Body of pancreas (tissue), 4 donors: ENCODE data around the gene GARNL3.

Experiments
- CTCF ChIP-seq, 7 experiments: fragments of 450-650 bp in 4 of 7; fragments of 200-600 bp in 3 of 7; sonication (generic) in 3 of 7; IDR thresholded peaks; one replicate each; pipeline ENCODE4 v1.5.1; 2016 to 2019; ENCODE audit warnings: antibody characterized with exemption in 7 of 7
- POLR2A ChIP-seq, 3 donors: fragments of 450-650 bp; IDR thresholded peaks; one replicate each; pipeline ENCODE4 v1.6.1; 2016; ENCODE audit warnings: antibody characterized with exemption in 3 of 3, mild to moderate bottlenecking in 2 of 3

- TF ChIP-seq CTCF (IDR thresholded peaks at IDR 0.05) (no peak), POLR2A (IDR thresholded peaks at IDR 0.05) (no peak)
Measured at GRCh38 chr9:127360250-127360649, 95.7 kb downstream of the GARNL3 start.
